Measurements from ENCODE around the gene IL1RAPL2. TPM values are rescaled to one million over a fixed set of nuclear protein-coding genes. Genes with fewer than 3 reads are reported as not detected.

The IL1RAPL2 gene
- total and polyA plus RNA-seq, 2 of the 8 experiments (the other 6 are each of a cell fraction or from before 2014, with no cell fraction given): 0.20 to 1.3 TPM

DNA sequence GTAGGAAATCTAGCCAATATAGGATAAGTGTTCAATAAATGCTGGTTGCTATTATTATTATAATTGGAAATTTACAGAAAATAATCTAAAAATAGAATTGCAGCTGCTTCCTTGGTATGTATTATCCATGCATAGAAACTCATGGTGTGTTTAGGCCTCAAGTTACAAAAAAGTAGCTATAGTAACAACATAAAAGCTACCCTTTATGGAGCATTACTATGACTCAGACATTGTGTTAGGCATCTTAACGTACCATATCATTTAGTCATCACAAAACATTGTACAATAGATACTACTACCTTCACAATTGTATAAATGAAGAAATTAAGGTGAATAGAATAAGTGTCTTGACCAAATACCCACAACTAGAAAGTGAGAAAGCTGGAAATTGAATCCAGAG is 1129.5 kb downstream of the IL1RAPL2 start:
- Histone ChIP-seq H3K23me2 (ENCODE audit: low read depth, low read length) (no peaks in the 10 kb centered on the region), H3K4ac (replicated peaks; ENCODE audit: insufficient read length, low read depth, low read length) (no peak overlapping the region), H4K5ac (ENCODE audit: insufficient read length, low read depth, low read length) (no peak overlapping the region), H2BK20ac (ENCODE audit: low read length) (no peak overlapping the region), H2BK12ac (ENCODE audit: low read depth, low read length) (no peak overlapping the region), H3K56ac (replicated peaks; ENCODE audit: insufficient read length, low read depth, low read length) (no peak overlapping the region), H3K27me3 (replicated peaks in 1 of 4; ENCODE audit: control insufficient read depth in 3 of 4, extremely low read depth in 1 of 4, insufficient read depth in 3 of 4, low read length in 3 of 4) (no peaks in the 10 kb centered on the region), H3K14ac (ENCODE audit: insufficient read length) (no peak overlapping the region), H3K27ac (ENCODE audit: low read depth, low read length) (no peak overlapping the region), H3K9ac (replicated peaks in 1 of 4; ENCODE audit: extremely low read depth in 1 of 4, low read depth in 3 of 4, low read length in 3 of 4) (no peak overlapping the region), H3K23ac (ENCODE audit: insufficient read length) (no peak overlapping the region), H3K36me3 (ENCODE audit: control insufficient read depth in 2 of 4, insufficient read depth in 4 of 4, low read length in 3 of 4) (no peaks in the 10 kb centered on the region), H2BK5ac (ENCODE audit: low read depth, low read length) (no peak overlapping the region), H3K4me3 (ENCODE audit: extremely low read depth in 1 of 4, insufficient read depth in 2 of 4, low read depth in 3 of 4, low read length in 4 of 4) (no peak overlapping the region), H4K8ac (ENCODE audit: extremely low read depth, insufficient read depth, low read length) (no peak overlapping the region), H2AK5ac (ENCODE audit: low read depth, low read length) (no peak overlapping the region), H3K4me1 (replicated peaks in 1 of 4; ENCODE audit: control insufficient read depth in 3 of 4, insufficient read depth in 4 of 4, low read length in 3 of 4) (peaks cover 0 to 2% (median 0%) of the 10 kb centered on the region in 4 experiments; a peak in 1 of 7 replicates), H4K20me1 (replicated peaks in 1 of 2; ENCODE audit: control insufficient read depth in 1 of 2, insufficient read depth in 2 of 2, low read length in 2 of 2) (no peaks in the 10 kb centered on the region), H3K4me2 (ENCODE audit: insufficient read depth in 1 of 2, low read depth in 2 of 2, low read length in 2 of 2) (no peak overlapping the region), H2BK15ac (ENCODE audit: low read length) (no peak overlapping the region), H3K79me1 (ENCODE audit: low read depth, low read length) (no peaks in the 10 kb centered on the region), H4K91ac (replicated peaks; ENCODE audit: insufficient read length, low read length) (no peak overlapping the region), H2BK120ac (replicated peaks; ENCODE audit: low read depth, low read length) (no peak overlapping the region), H3K18ac (ENCODE audit: extremely low read depth, low read length) (no peak overlapping the region), H2AFZ (ENCODE audit: low read length) (no peak overlapping the region), H3K79me2 (ENCODE audit: control insufficient read depth in 1 of 2, insufficient read depth in 2 of 2, low read length in 2 of 2) (no peaks in the 10 kb centered on the region), H3K9me3 (ENCODE audit: insufficient read depth in 2 of 2, low read depth in 1 of 2, low read length in 1 of 2) (no peaks in the 10 kb centered on the region)
- ChIA-PET POLR2A (ENCODE audit: partially characterized antibody) (no interaction called here), CTCF (ENCODE audit: partially characterized antibody) (no interaction called here)
- no peak for TF ChIP-seq GTF2F1 (IDR thresholded peaks at IDR 0.05; ENCODE audit: borderline replicate concordance, low read depth, low read length)
- no peak for TF ChIP-seq EGR1 (IDR thresholded peaks at IDR 0.05; ENCODE audit: borderline replicate concordance, low read depth, low read length)
- no peak for TF ChIP-seq TAF7 (optimal IDR thresholded peaks at IDR 0.05; ENCODE audit: borderline replicate concordance, low read depth, low read length)
- no peak for TF ChIP-seq SIX5 (IDR thresholded peaks at IDR 0.05; ENCODE audit: low read depth, low read length)
- TF ChIP-seq HDAC6 (IDR thresholded peaks at IDR 0.05; ENCODE audit: low read depth, low read length): no peak
- TF ChIP-seq POU5F1 (IDR thresholded peaks at IDR 0.05; ENCODE audit: low read depth, low read length): no peak
- no peak for TF ChIP-seq KDM1A (IDR thresholded peaks at IDR 0.05; ENCODE audit: borderline replicate concordance, low read length)
- TF ChIP-seq YY1 (IDR thresholded peaks at IDR 0.05; ENCODE audit: low read depth, low read length): no peak
- no peak for TF ChIP-seq POLR2AphosphoS5 (IDR thresholded peaks at IDR 0.05; ENCODE audit: low read depth, low read length)
- no peak for TF ChIP-seq TCF12 (IDR thresholded peaks at IDR 0.05; ENCODE audit: low read depth, low read length)
- FAIRE-seq (no peak), DNase-seq (ENCODE audit: low read depth in 1 of 2, low spot score in 2 of 2) (no peak)
- 82% methylated on average over 1 of the region's 1 CpG; no CpG with 5 or more reads in 1 of the 2 experiments for WGBS, 2 experiments (ENCODE audit: extremely low coverage in 1 of 2, insufficient coverage in 1 of 2, insufficient read length in 1 of 2, insufficient replicate concordance in 2 of 2, low coverage in 1 of 2, low lambda C conversion rate in 2 of 2, missing lambda C conversion rate in 1 of 2)

Measured in H1 (cell line).